Measurements from ENCODE around the gene DMAP1.

Gene DMAP1

DNA sequence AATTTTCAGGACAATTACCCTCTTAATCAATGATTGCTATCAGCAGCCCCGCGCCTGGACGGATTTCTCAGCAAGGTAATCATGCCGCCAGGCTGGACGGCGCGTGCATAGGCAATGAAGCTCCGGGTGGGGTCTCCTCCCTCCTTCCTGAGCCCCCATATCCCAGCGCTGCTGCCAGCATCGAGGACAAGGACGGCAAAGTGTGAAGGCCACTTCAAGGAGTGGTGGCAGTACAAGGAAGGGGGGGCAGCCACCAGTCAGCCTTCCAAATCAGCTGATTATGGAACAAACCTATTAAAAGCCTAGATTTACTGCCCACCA, 51.1 kb downstream of the DMAP1 start:
- H3K4me3 ChIP-seq (ENCODE audit: low read depth, low read length) = no peak overlapping the region
- H3K4me2 ChIP-seq (ENCODE audit: low read length) = no peak overlapping the region
- no peaks in the 10 kb centered on the region for H3K79me2 ChIP-seq
- H3K4me1 ChIP-seq = peaks cover under 1% of the 10 kb centered on the region
- H3K27ac ChIP-seq = no peak overlapping the region
- H3K36me3 ChIP-seq (ENCODE audit: control insufficient read depth, insufficient read depth, low read length) = no peaks in the 10 kb centered on the region
- no peaks in the 10 kb centered on the region for H3K9me3 ChIP-seq (ENCODE audit: control insufficient read depth, low read length)
- no peak overlapping the region for H3K9ac ChIP-seq
- H3K27me3 ChIP-seq (ENCODE audit: control insufficient read depth, insufficient read depth, low read length) = no peaks in the 10 kb centered on the region
- no peak overlapping the region for H2AFZ ChIP-seq
- TF ChIP-seq, protein P1, sequence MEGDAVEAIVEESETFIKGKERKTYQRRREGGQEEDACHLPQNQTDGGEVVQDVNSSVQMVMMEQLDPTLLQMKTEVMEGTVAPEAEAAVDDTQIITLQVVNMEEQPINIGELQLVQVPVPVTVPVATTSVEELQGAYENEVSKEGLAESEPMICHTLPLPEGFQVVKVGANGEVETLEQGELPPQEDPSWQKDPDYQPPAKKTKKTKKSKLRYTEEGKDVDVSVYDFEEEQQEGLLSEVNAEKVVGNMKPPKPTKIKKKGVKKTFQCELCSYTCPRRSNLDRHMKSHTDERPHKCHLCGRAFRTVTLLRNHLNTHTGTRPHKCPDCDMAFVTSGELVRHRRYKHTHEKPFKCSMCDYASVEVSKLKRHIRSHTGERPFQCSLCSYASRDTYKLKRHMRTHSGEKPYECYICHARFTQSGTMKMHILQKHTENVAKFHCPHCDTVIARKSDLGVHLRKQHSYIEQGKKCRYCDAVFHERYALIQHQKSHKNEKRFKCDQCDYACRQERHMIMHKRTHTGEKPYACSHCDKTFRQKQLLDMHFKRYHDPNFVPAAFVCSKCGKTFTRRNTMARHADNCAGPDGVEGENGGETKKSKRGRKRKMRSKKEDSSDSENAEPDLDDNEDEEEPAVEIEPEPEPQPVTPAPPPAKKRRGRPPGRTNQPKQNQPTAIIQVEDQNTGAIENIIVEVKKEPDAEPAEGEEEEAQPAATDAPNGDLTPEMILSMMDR (IDR thresholded peaks at IDR 0.05) = no peak

DNA sequence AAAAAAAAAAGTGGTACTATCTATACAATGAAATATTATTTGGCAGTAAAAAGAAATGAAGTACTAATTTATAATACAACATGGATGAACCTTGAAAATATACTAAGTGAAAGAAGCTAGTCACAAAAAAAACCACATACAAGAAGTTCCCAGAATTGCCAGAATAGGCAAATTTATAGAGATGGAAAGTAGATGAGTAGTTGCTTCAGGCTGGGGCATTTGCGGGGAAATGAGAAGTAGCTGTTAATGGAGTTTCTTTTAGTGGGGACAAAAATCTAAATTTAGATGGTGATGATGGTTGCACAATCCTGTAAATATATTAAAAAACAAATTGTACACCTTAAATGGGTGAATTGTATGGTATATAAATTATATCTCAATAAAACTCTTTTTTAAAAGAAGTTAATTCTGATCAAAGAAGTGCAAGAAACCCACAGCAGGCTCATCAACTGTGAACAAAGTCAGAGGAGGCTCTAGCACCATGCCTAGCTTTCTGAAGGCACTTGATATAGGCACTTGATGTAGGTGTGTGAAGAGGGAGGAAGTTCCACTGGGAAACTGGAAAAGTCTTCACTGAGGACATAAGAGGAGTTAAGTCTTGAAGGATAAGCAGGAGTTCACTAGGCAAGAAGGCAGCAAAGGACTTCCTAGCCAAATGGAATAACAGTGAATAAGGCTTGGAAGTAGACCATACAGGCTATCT, 52.5 kb downstream of the DMAP1 start:
- Histone ChIP-seq H2AFZ (no peak overlapping the region), H3K36me3 (ENCODE audit: control insufficient read depth, insufficient read depth, low read length) (no peaks in the 10 kb centered on the region), H3K27ac (no peak overlapping the region), H3K4me1 (peaks cover 2% of the 10 kb centered on the region), H3K4me2 (ENCODE audit: low read length) (no peak overlapping the region), H3K9ac (no peak overlapping the region), H3K79me2 (no peaks in the 10 kb centered on the region), H3K4me3 (ENCODE audit: low read depth, low read length) (no peak overlapping the region), H3K27me3 (ENCODE audit: control insufficient read depth, insufficient read depth, low read length) (no peaks in the 10 kb centered on the region), H3K9me3 (ENCODE audit: control insufficient read depth, low read length) (no peaks in the 10 kb centered on the region)
- TF ChIP-seq, protein P1 (IDR thresholded peaks at IDR 0.05) = no peak

DNA sequence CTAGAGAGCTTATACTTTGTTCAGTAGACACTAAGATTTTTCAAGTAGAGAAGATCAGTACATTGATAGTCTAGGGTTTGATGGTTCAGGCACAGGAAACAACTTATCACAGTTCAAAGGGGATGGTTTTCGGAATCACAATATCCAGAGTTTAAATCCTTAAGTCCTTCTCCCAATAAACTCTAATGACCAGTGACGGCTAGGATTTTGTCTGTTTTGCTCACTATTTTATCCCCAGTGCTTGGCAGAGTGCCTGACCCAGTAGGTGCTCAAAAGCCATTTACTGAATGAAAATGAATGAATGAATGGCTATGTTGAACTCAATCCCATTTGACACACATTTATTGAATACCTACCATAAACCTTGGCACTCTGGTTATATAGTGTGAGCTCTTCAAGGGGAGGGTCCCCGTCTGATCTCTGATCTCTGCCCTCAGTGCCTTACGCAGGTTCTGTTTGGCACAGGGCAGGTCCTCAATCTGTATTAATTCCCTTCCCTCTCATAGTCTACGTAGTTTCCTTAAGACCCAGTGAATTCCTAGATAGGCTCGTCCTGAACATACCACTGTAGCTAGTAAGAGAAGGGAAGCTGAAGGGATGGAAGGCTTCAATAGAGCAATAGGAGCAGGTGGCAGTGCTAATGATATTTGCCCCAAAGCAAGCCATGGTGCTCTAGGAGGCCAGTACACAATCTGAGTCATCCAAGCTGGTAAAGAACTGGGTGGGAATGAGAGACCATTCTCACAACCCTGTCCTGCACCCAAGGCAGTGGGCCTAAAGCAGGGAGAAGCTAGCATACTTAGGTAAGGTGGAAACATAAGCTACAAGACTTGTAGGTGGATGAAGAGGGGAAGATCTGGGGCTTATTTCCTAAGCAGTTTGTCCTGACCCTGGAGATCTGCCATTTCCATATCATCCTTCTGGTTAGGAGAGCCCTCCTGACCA, 53.4 kb downstream of the DMAP1 start:
- no peak overlapping the region for H3K9ac ChIP-seq
- H3K9me3 ChIP-seq (ENCODE audit: control insufficient read depth, low read length) = no peaks in the 10 kb centered on the region
- H3K4me1 ChIP-seq = peaks cover 2% of the 10 kb centered on the region
- no peak overlapping the region for H3K4me2 ChIP-seq (ENCODE audit: low read length)
- H2AFZ ChIP-seq = no peak overlapping the region
- H3K36me3 ChIP-seq (ENCODE audit: control insufficient read depth, insufficient read depth, low read length) = no peaks in the 10 kb centered on the region
- TF ChIP-seq, protein P1 (IDR thresholded peaks at IDR 0.05) = no peak
- no peak overlapping the region for H3K4me3 ChIP-seq (ENCODE audit: low read depth, low read length)
- no peaks in the 10 kb centered on the region for H3K27me3 ChIP-seq (ENCODE audit: control insufficient read depth, insufficient read depth, low read length)
- no peaks in the 10 kb centered on the region for H3K79me2 ChIP-seq
- no peak overlapping the region for H3K27ac ChIP-seq

GRCh38 chr1:44267438-44267837, 54.2 kb downstream of the DMAP1 start:
- TF ChIP-seq, protein P1 (IDR thresholded peaks at IDR 0.05) = no peak
- no peaks in the 10 kb centered on the region for H3K27me3 ChIP-seq (ENCODE audit: control insufficient read depth, insufficient read depth, low read length)
- no peaks in the 10 kb centered on the region for H3K36me3 ChIP-seq (ENCODE audit: control insufficient read depth, insufficient read depth, low read length)
- H3K9ac ChIP-seq = no peak overlapping the region
- no peak overlapping the region for H3K27ac ChIP-seq
- H3K4me3 ChIP-seq (ENCODE audit: low read depth, low read length) = no peak overlapping the region
- H3K9me3 ChIP-seq (ENCODE audit: control insufficient read depth, low read length) = no peaks in the 10 kb centered on the region
- no peak overlapping the region for H2AFZ ChIP-seq
- peaks cover 2% of the 10 kb centered on the region for H3K4me1 ChIP-seq
- H3K79me2 ChIP-seq = no peaks in the 10 kb centered on the region
- no peak overlapping the region for H3K4me2 ChIP-seq (ENCODE audit: low read length)

Data from parathyroid adenoma (tissue), 2 donors.